ENCODE results near the gene SUSD5.
"Not testable (repeated sequence)": the region's sequence is repeated elsewhere in the genome, so short reads cannot be mapped to it uniquely, and the experiment has no call there.

SUSD5 gene

GRCh38 chr3:33149342-33149741 lies 69.3 kb downstream of the SUSD5 start:
- H3K4me1 ChIP-seq (ENCODE audit: control insufficient read depth in 1 of 2, insufficient read depth in 2 of 2, low read length in 2 of 2), result peaks cover 0 to 6% of the 10 kb centered on the region in 2 donors
- H3K9me3 ChIP-seq (ENCODE audit: control insufficient read depth in 1 of 2, low read length in 2 of 2), result no peaks in the 10 kb centered on the region
- no peak overlapping the region for H3K27ac ChIP-seq (ENCODE audit: low read length)
- no peak overlapping the region for H3K4me3 ChIP-seq (ENCODE audit: low read depth in 1 of 2, low read length in 2 of 2)
- peaks cover under 1 to 10% of the 10 kb centered on the region in 2 donors for H3K36me3 ChIP-seq (ENCODE audit: control insufficient read depth in 1 of 2, insufficient read depth in 2 of 2, low read length in 2 of 2)
- H3K27me3 ChIP-seq (ENCODE audit: low read depth, low read length), result no peaks in the 10 kb centered on the region

GRCh38 chr3:33146791-33147445 lies 71.7 kb downstream of the SUSD5 start:
- H3K4me3 ChIP-seq (ENCODE audit: low read depth in 1 of 2, low read length in 2 of 2), result no peak overlapping the region
- peaks cover 0 to 6% of the 10 kb centered on the region in 2 donors for H3K4me1 ChIP-seq (ENCODE audit: control insufficient read depth in 1 of 2, insufficient read depth in 2 of 2, low read length in 2 of 2)
- H3K36me3 ChIP-seq (ENCODE audit: control insufficient read depth in 1 of 2, insufficient read depth in 2 of 2, low read length in 2 of 2), result peaks cover 19 to 33% of the 10 kb centered on the region in 2 donors
- H3K9me3 ChIP-seq (ENCODE audit: control insufficient read depth in 1 of 2, low read length in 2 of 2), result no peaks in the 10 kb centered on the region
- H3K27me3 ChIP-seq (ENCODE audit: low read depth, low read length), result no peaks in the 10 kb centered on the region
- H3K27ac ChIP-seq (ENCODE audit: low read length), result no peak overlapping the region

- Histone ChIP-seq H3K27ac (ENCODE audit: low read length) (no peak overlapping the region), H3K27me3 (ENCODE audit: low read depth, low read length) (no peaks in the 10 kb centered on the region), H3K4me3 (ENCODE audit: low read depth in 1 of 2, low read length in 2 of 2) (no peak overlapping the region), H3K36me3 (ENCODE audit: control insufficient read depth in 1 of 2, insufficient read depth in 2 of 2, low read length in 2 of 2) (peaks cover 21 to 42% of the 10 kb centered on the region in 2 donors), H3K4me1 (ENCODE audit: control insufficient read depth in 1 of 2, insufficient read depth in 2 of 2, low read length in 2 of 2) (peaks cover 0 to 6% of the 10 kb centered on the region in 2 donors), H3K9me3 (ENCODE audit: control insufficient read depth in 1 of 2, low read length in 2 of 2) (no peaks in the 10 kb centered on the region)
These were observed 72.6 kb downstream of the SUSD5 start for GRCh38 chr3:33145901-33146580.

GRCh38 chr3:33145221-33145900 lies 73.2 kb downstream of the SUSD5 start:
- peaks cover 24 to 46% of the 10 kb centered on the region in 2 donors for H3K36me3 ChIP-seq (ENCODE audit: control insufficient read depth in 1 of 2, insufficient read depth in 2 of 2, low read length in 2 of 2)
- no peak overlapping the region for H3K4me3 ChIP-seq (ENCODE audit: low read depth in 1 of 2, low read length in 2 of 2)
- H3K4me1 ChIP-seq (ENCODE audit: control insufficient read depth in 1 of 2, insufficient read depth in 2 of 2, low read length in 2 of 2), result peaks cover 0 to 6% of the 10 kb centered on the region in 2 donors
- H3K27ac ChIP-seq (ENCODE audit: low read length), result no peak overlapping the region
- H3K27me3 ChIP-seq (ENCODE audit: low read depth, low read length), result no peaks in the 10 kb centered on the region
- no peaks in the 10 kb centered on the region for H3K9me3 ChIP-seq (ENCODE audit: control insufficient read depth in 1 of 2, low read length in 2 of 2)

GRCh38 chr3:33144433-33144832 lies 74.2 kb downstream of the SUSD5 start:
- no peaks in the 10 kb centered on the region for H3K27me3 ChIP-seq (ENCODE audit: low read depth, low read length)
- no peak overlapping the region for H3K4me3 ChIP-seq (ENCODE audit: low read depth in 1 of 2, low read length in 2 of 2)
- no peak overlapping the region for H3K27ac ChIP-seq (ENCODE audit: low read length)
- H3K9me3 ChIP-seq (ENCODE audit: control insufficient read depth in 1 of 2, low read length in 2 of 2), result no peaks in the 10 kb centered on the region
- H3K4me1 ChIP-seq (ENCODE audit: control insufficient read depth in 1 of 2, insufficient read depth in 2 of 2, low read length in 2 of 2), result peaks cover 0 to 6% of the 10 kb centered on the region in 2 donors
- H3K36me3 ChIP-seq (ENCODE audit: control insufficient read depth in 1 of 2, insufficient read depth in 2 of 2, low read length in 2 of 2), result peaks cover 25 to 46% of the 10 kb centered on the region in 2 donors

- H3K27ac ChIP-seq (ENCODE audit: low read length), result no peak overlapping the region
- H3K36me3 ChIP-seq (ENCODE audit: control insufficient read depth in 1 of 2, insufficient read depth in 2 of 2, low read length in 2 of 2), result peaks cover 38 to 53% of the 10 kb centered on the region in 2 donors
- H3K4me1 ChIP-seq (ENCODE audit: control insufficient read depth in 1 of 2, insufficient read depth in 2 of 2, low read length in 2 of 2), result no peaks in the 10 kb centered on the region
- H3K27me3 ChIP-seq (ENCODE audit: low read depth, low read length), result no peaks in the 10 kb centered on the region
- H3K4me3 ChIP-seq (ENCODE audit: low read depth in 1 of 2, low read length in 2 of 2), result no peak overlapping the region
- H3K9me3 ChIP-seq (ENCODE audit: control insufficient read depth in 1 of 2, low read length in 2 of 2), result no peaks in the 10 kb centered on the region
These were observed 77.6 kb downstream of the SUSD5 start for GRCh38 chr3:33141006-33141405.

GRCh38 chr3:33139996-33140395 lies 78.6 kb downstream of the SUSD5 start:
- H3K27ac ChIP-seq (ENCODE audit: low read length), result no peak overlapping the region
- no peaks in the 10 kb centered on the region for H3K4me1 ChIP-seq (ENCODE audit: control insufficient read depth in 1 of 2, insufficient read depth in 2 of 2, low read length in 2 of 2)
- H3K36me3 ChIP-seq (ENCODE audit: control insufficient read depth in 1 of 2, insufficient read depth in 2 of 2, low read length in 2 of 2), result peaks cover 40 to 52% of the 10 kb centered on the region in 2 donors

GRCh38 chr3:33139006-33139623 lies 79.5 kb downstream of the SUSD5 start:
- H3K27ac ChIP-seq (ENCODE audit: low read length); H3K9me3 ChIP-seq (ENCODE audit: control insufficient read depth in 1 of 2, low read length in 2 of 2); H3K4me3 ChIP-seq (ENCODE audit: low read depth in 1 of 2, low read length in 2 of 2); H3K27me3 ChIP-seq (ENCODE audit: low read depth, low read length); H3K4me1 ChIP-seq (ENCODE audit: control insufficient read depth in 1 of 2, insufficient read depth in 2 of 2, low read length in 2 of 2): not testable (repeated sequence)
- peaks cover 46 to 57% of the 10 kb centered on the region in 2 donors for H3K36me3 ChIP-seq (ENCODE audit: control insufficient read depth in 1 of 2, insufficient read depth in 2 of 2, low read length in 2 of 2)

More at GRCh38 chr3:33139996-33140395, 78.6 kb downstream of the SUSD5 start:
- Histone ChIP-seq H3K9me3 (ENCODE audit: control insufficient read depth in 1 of 2, low read length in 2 of 2) (no peaks in the 10 kb centered on the region), H3K4me3 (ENCODE audit: low read depth in 1 of 2, low read length in 2 of 2) (no peak overlapping the region), H3K27me3 (ENCODE audit: low read depth, low read length) (no peaks in the 10 kb centered on the region)

GRCh38 chr3:33137691-33138090 lies 80.9 kb downstream of the SUSD5 start:
- Histone ChIP-seq H3K4me3 (ENCODE audit: low read depth in 1 of 2, low read length in 2 of 2) (no peak overlapping the region), H3K27ac (ENCODE audit: low read length) (no peak overlapping the region), H3K36me3 (ENCODE audit: control insufficient read depth in 1 of 2, insufficient read depth in 2 of 2, low read length in 2 of 2) (peaks cover 38 to 46% of the 10 kb centered on the region in 2 donors), H3K4me1 (ENCODE audit: control insufficient read depth in 1 of 2, insufficient read depth in 2 of 2, low read length in 2 of 2) (no peaks in the 10 kb centered on the region), H3K9me3 (ENCODE audit: control insufficient read depth in 1 of 2, low read length in 2 of 2) (no peaks in the 10 kb centered on the region), H3K27me3 (ENCODE audit: low read depth, low read length) (no peaks in the 10 kb centered on the region)

- H3K4me1 ChIP-seq (ENCODE audit: control insufficient read depth in 1 of 2, insufficient read depth in 2 of 2, low read length in 2 of 2), result peaks cover 0 to 4% of the 10 kb centered on the region in 2 donors
- H3K9me3 ChIP-seq (ENCODE audit: control insufficient read depth in 1 of 2, low read length in 2 of 2), result no peaks in the 10 kb centered on the region
- H3K4me3 ChIP-seq (ENCODE audit: low read depth in 1 of 2, low read length in 2 of 2), result no peak overlapping the region
- H3K36me3 ChIP-seq (ENCODE audit: control insufficient read depth in 1 of 2, insufficient read depth in 2 of 2, low read length in 2 of 2), result peaks cover 44 to 46% of the 10 kb centered on the region in 2 donors
- H3K27me3 ChIP-seq (ENCODE audit: low read depth, low read length), result no peaks in the 10 kb centered on the region
- H3K27ac ChIP-seq (ENCODE audit: low read length), result no peak overlapping the region
These were observed 84.5 kb downstream of the SUSD5 start for GRCh38 chr3:33134026-33134625.

- Histone ChIP-seq H3K4me1 (ENCODE audit: control insufficient read depth in 1 of 2, insufficient read depth in 2 of 2, low read length in 2 of 2) (peaks cover 0 to 4% of the 10 kb centered on the region in 2 donors), H3K9me3 (ENCODE audit: control insufficient read depth in 1 of 2, low read length in 2 of 2) (no peaks in the 10 kb centered on the region), H3K36me3 (ENCODE audit: control insufficient read depth in 1 of 2, insufficient read depth in 2 of 2, low read length in 2 of 2) (peaks cover 42 to 51% of the 10 kb centered on the region in 2 donors), H3K27me3 (ENCODE audit: low read depth, low read length) (no peaks in the 10 kb centered on the region), H3K4me3 (ENCODE audit: low read depth in 1 of 2, low read length in 2 of 2) (no peak overlapping the region), H3K27ac (ENCODE audit: low read length) (no peak overlapping the region)
These were observed 86.6 kb downstream of the SUSD5 start for GRCh38 chr3:33132019-33132360.
